Upper lobe of right lung (tissue), 1 donor: ENCODE data around the gene MARVELD3. TPM values are rescaled to one million over a fixed set of nuclear protein-coding genes. Genes with fewer than 3 reads are reported as not detected.
"Not testable (repeated sequence)": the region's sequence is repeated elsewhere in the genome, so short reads cannot be mapped to it uniquely, and the experiment has no call there.

ENCODE experiments used
- ATAC-seq: fragments of 200-7000 bp; cut with Tn5 transposase; one replicate; pipeline ENCODE4 v1.9.1; 2020; ENCODE audit warnings: mild to moderate bottlenecking, moderate library complexity
- DNase-seq: peaks from one replicate; pipeline ENCODE4 v3.0.0-alpha.2; 2020
- H3K27ac ChIP-seq: fragments of 200-600 bp; one replicate; pipeline ENCODE4 v1.8.0; 2022
- H3K27me3 ChIP-seq: fragments of 200-600 bp; one replicate; pipeline ENCODE4 v1.8.0; 2022; ENCODE audit warnings: mild to moderate bottlenecking
- H3K36me3 ChIP-seq: fragments of 200-600 bp; one replicate; pipeline ENCODE4 v1.8.0; 2022
- H3K4me1 ChIP-seq: fragments of 200-600 bp; one replicate; pipeline ENCODE4 v1.8.0; 2022
- H3K4me3 ChIP-seq: fragments of 200-600 bp; one replicate; pipeline ENCODE4 v1.8.0; 2022; ENCODE audit warnings: mild to moderate bottlenecking
- H3K9me3 ChIP-seq: fragments of 200-600 bp; one replicate; pipeline ENCODE4 v1.8.0; 2022
- intact Hi-C: fragments of 100-400 bp; cut with DNase I; formaldehyde crosslinking; loops from one replicate; pipeline ENCODE4 v1.11.0; 2022
- total RNA-seq: library from RNA; stranded (reverse); fragmentation: NEBNext Ultra II Directional; extraction: Animal tissue kit (Norgen Biotek cat#: 25700); gene quantifications from one replicate; pipeline ENCODE4 v1.2.1, GENCODE V29; 2021
- TF ChIP-seq, protein P1 (sequence below): fragments of 200-600 bp; IDR thresholded peaks from one replicate; pipeline ENCODE4 v1.8.0; 2022; ENCODE audit warnings: antibody characterized with exemption
- donor health status: DM: no; HTN: yes; CAD: no; lungs with severe emphysema.

The MARVELD3 gene
- total RNA-seq, 1 donor from 2014 or later: 6.9 TPM

- H3K9me3 ChIP-seq: no peaks in the 10 kb centered on the region
- TF ChIP-seq, protein P1, sequence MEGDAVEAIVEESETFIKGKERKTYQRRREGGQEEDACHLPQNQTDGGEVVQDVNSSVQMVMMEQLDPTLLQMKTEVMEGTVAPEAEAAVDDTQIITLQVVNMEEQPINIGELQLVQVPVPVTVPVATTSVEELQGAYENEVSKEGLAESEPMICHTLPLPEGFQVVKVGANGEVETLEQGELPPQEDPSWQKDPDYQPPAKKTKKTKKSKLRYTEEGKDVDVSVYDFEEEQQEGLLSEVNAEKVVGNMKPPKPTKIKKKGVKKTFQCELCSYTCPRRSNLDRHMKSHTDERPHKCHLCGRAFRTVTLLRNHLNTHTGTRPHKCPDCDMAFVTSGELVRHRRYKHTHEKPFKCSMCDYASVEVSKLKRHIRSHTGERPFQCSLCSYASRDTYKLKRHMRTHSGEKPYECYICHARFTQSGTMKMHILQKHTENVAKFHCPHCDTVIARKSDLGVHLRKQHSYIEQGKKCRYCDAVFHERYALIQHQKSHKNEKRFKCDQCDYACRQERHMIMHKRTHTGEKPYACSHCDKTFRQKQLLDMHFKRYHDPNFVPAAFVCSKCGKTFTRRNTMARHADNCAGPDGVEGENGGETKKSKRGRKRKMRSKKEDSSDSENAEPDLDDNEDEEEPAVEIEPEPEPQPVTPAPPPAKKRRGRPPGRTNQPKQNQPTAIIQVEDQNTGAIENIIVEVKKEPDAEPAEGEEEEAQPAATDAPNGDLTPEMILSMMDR: no peak
- DNase-seq: no peak
- H3K27me3 ChIP-seq: no peaks in the 10 kb centered on the region
- ATAC-seq: no peak
- H3K4me3 ChIP-seq: no peak overlapping the region
- H3K27ac ChIP-seq: no peak overlapping the region
- intact Hi-C loops: no loop called here
- no peaks in the 10 kb centered on the region for H3K4me1 ChIP-seq
- H3K36me3 ChIP-seq: no peaks in the 10 kb centered on the region
Measured at GRCh38 chr16:71600822-71601221, 25.2 kb upstream of the MARVELD3 start.

GRCh38 chr16:71609066-71609465 is 16.9 kb upstream of the MARVELD3 start:
- intact Hi-C loops: no loop called here
- no peaks in the 10 kb centered on the region for H3K4me1 ChIP-seq
- H3K27me3 ChIP-seq: no peaks in the 10 kb centered on the region
- H3K9me3 ChIP-seq: no peaks in the 10 kb centered on the region
- no peak overlapping the region for H3K27ac ChIP-seq
- no peaks in the 10 kb centered on the region for H3K36me3 ChIP-seq
- TF ChIP-seq, protein P1: no peak
- DNase-seq: no peak
- no peak for ATAC-seq
- no peak overlapping the region for H3K4me3 ChIP-seq

DNA sequence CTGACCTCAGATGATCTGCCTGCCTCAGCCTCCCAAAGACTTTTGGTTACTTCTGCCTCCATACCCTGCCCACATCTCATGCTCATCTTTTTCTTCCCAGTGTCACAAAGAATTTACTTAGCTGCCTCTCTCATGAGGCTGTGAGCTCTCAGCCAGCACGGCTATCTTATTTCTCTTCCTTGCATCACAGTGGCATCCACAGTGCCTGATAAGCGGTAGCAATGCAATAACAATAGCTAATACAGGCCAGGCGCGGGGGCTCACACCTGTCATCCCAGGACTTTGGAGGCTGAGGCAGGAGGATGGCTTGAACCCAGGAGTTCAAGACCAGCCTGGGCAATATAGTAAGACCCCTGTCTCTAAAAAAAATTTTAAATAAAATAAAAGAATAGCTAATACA is 15.5 kb upstream of the MARVELD3 start:
- no peak overlapping the region for H3K4me3 ChIP-seq
- no peaks in the 10 kb centered on the region for H3K9me3 ChIP-seq
- TF ChIP-seq, protein P1: no peak
- ATAC-seq (no peak), DNase-seq (no peak)
- H3K36me3 ChIP-seq: no peaks in the 10 kb centered on the region
- no peak overlapping the region for H3K27ac ChIP-seq
- H3K27me3 ChIP-seq: no peaks in the 10 kb centered on the region
- H3K4me1 ChIP-seq: no peaks in the 10 kb centered on the region
- intact Hi-C loops: no loop called here

DNA sequence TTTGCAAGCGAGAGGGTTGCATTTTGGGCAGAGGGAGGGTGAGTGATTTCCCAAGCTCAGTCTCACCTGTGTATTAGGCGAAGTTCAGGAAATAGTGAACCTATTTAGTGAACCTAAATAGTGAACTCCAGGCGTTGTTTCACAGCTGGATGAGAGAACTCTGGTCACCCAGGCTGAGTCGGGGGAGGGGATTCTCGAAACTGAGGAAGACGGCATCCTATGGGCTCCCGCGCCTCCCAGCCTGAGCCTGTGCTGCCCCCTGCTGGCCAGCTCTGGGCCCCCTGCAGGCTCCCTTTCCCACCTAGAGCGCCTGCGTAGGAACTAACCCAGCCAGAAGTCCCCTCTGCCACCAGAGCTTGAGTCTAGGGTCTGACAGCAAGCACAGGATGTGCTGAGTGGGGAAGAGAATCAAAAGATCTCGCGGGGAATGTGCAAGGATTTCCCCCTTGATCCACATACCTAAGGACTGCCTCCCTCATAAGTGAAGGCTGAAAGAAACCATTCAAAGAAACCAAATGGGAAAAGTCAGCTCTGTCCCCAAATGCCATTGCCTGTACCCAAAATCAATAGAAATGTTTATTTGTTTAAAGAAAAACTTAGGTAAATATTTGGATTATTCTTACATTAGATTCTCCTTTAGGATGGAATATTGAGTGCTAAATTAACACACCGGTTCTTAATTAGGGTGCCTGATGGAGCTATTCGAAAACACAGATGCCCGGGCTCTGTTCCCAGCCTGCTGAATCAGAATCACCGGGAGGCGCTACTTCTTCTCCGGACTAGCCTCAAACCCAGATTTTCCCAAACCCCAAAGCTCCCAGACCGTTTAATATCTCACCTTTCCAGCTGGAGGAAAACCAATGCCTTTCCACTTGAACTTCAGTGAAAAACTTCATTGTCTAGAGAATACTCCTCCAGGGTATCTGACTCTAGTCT is 14.8 kb upstream of the MARVELD3 start:
- H3K36me3 ChIP-seq: no peaks in the 10 kb centered on the region
- H3K4me3 ChIP-seq: no peak overlapping the region
- TF ChIP-seq, protein P1: peak; percentile 97
- peak; percentile 99 for ATAC-seq
- no peaks in the 10 kb centered on the region for H3K4me1 ChIP-seq
- peak; percentile 90 for DNase-seq
- H3K27me3 ChIP-seq: no peaks in the 10 kb centered on the region
- no peak overlapping the region for H3K27ac ChIP-seq
- intact Hi-C loops: no loop called here
- H3K9me3 ChIP-seq: no peaks in the 10 kb centered on the region

DNA sequence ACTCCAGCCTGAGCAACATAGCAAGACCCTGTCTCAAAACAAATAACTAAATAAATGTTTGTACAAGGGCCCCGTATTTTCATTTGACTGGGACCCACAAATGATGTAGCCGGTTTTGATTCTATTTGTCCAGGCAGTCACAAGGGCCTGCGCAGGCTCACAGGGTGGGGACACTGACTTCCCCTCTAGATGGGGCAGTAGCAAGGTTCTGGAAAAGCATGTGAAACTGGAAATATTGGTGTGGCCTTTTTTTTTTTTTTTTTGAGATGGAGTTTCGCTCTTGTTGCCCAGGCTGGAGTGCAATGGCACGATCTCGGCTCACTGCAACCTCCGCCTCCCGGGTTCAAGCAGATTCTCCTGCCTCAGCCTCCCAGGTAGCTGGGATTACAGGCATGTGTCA is 11.0 kb upstream of the MARVELD3 start:
- H3K4me1 ChIP-seq, ATAC-seq, intact Hi-C loops, H3K27ac ChIP-seq, H3K36me3 ChIP-seq, H3K4me3 ChIP-seq, H3K27me3 ChIP-seq, DNase-seq, H3K9me3 ChIP-seq: not testable (repeated sequence)

- peaks cover 6% of the 10 kb centered on the region for H3K27me3 ChIP-seq
- DNase-seq: no peak
Measured at GRCh38 chr16:71618429-71618828, 7.6 kb upstream of the MARVELD3 start.

More at GRCh38 chr16:71618429-71618828, 7.6 kb upstream of the MARVELD3 start:
- no peak overlapping the region for H3K27ac ChIP-seq
- no peaks in the 10 kb centered on the region for H3K36me3 ChIP-seq
- H3K9me3 ChIP-seq: no peaks in the 10 kb centered on the region
- intact Hi-C loops: no loop called here
- no peaks in the 10 kb centered on the region for H3K4me1 ChIP-seq
- no peak for ATAC-seq
- TF ChIP-seq, protein P1: no peak
- H3K4me3 ChIP-seq: no peak overlapping the region
